GM12892 (cell line): Measurements from ENCODE around the gene NACC2.

Source experiments
- POLR2A ChIP-seq: IDR thresholded peaks from 2 replicates; pipeline ENCODE4 v1.6.1; 2011; ENCODE audit warnings: low read depth, low read length, control low read depth
- POLR2AphosphoS5 ChIP-seq: IDR thresholded peaks from 2 replicates; pipeline ENCODE4 v1.6.1; 2011; ENCODE audit warnings: low read depth, low read length, control low read depth

DNA sequence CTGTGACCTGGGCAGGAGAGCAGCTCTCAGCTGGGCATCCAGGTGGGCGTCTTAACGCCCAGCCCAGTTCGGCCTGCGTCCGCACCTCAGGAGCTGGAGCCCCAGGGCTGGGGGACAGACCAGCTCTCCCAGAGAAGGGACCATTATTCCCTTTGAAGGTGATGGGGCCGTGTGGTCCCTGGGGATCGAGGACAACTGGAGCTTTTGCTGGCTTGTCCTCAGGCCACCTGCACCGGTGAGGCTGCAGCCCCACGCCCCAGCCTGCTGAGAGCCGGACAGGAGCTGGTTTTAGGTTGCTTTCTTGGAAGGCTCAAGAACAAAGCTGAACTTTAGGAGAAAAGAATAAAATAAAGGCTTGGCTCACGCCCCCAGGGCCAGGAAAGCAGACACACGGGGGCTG lies 40.9 kb downstream of the NACC2 start:
- TF ChIP-seq POLR2A (no peak), POLR2AphosphoS5 (no peak)
